Cardiac fibroblast (primary cell): ENCODE data around the gene PPM1H.

Source experiments
- DNase-seq, 2 donors: peaks; one replicate each; pipeline versions ENCODE4 v3.0.0 to v3.0.0-alpha.2; 2010; ENCODE audit warnings: low read depth in 2 of 2
- H3K4me3 ChIP-seq, 2 donors: replicated peaks in 1 of 2; 1 replicate in 1 of 2; 2 replicates in 1 of 2; pipeline ENCODE4 v1.5.1; 2011; ENCODE audit warnings: low read depth in 2 of 2, low read length in 2 of 2, mild to moderate bottlenecking in 2 of 2, moderate library complexity in 1 of 2
- TF ChIP-seq, protein P1 (sequence below): IDR thresholded peaks from one replicate; pipeline ENCODE4 v1.5.1; 2011; ENCODE audit warnings: low read depth, mild to moderate bottlenecking, low read length, inconsistent platforms

Gene PPM1H

DNA sequence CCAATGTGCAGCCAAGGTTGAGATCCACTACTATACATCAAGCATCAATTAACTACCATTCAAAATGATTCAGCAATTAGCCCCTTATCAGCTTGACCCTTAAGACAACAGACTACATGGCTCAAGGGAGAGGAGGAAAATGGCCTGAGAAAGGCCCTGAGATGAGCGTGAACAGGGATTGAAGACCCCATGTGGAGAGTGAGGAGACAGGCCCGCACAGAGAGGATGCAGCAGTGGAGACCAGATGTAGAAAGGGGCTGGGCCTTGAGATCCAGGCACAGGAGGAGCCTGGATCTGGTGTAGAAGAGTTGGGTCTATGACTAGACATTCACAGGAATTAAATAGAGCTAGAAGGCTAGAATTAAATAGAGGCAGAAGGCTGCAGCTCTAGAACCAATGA lies 239.3 kb downstream of the PPM1H start:
- DNase-seq = no peak
- no peak overlapping the region for H3K4me3 ChIP-seq
- TF ChIP-seq, protein P1, sequence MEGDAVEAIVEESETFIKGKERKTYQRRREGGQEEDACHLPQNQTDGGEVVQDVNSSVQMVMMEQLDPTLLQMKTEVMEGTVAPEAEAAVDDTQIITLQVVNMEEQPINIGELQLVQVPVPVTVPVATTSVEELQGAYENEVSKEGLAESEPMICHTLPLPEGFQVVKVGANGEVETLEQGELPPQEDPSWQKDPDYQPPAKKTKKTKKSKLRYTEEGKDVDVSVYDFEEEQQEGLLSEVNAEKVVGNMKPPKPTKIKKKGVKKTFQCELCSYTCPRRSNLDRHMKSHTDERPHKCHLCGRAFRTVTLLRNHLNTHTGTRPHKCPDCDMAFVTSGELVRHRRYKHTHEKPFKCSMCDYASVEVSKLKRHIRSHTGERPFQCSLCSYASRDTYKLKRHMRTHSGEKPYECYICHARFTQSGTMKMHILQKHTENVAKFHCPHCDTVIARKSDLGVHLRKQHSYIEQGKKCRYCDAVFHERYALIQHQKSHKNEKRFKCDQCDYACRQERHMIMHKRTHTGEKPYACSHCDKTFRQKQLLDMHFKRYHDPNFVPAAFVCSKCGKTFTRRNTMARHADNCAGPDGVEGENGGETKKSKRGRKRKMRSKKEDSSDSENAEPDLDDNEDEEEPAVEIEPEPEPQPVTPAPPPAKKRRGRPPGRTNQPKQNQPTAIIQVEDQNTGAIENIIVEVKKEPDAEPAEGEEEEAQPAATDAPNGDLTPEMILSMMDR = no peak

DNA sequence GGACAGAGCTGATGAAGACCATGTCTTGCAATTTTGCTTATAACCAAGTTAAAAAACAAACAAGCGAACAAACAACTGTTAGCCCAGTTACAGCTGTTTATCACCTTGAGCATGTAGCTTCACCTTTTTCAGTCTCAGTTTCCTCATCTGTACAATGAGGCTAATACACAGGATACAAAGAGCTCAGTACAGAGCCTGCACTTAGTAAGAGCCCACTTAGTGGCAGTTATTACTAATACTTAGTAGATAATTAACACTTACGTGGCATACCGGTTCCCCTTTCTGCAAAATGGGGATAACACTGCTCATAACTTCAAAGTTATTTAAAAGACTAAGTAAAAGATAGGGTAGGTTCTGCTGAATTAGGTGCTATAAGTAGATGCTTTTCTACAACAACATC lies 240.3 kb downstream of the PPM1H start:
- no peak overlapping the region for H3K4me3 ChIP-seq
- TF ChIP-seq, protein P1 = no peak
- DNase-seq = no peak

DNA sequence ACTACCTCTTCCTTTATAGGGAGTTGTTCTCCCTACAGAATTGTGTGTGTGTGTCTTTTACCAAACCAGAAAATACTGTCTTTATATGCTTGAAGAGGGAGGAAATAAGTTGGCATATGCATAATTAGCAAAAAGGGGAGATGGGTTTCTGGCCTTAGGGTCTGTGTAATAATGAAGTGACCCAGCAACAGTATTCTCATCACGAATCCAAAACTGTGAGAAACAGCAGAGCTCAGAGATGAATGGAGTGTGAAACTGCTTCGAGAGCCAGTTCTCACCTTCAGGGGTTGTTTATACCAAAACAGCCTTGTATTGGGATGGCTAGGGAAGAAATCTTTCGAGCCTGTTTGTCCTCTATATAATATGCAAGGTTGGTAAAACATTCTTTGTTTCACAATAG lies 240.8 kb downstream of the PPM1H start:
- no peak overlapping the region for H3K4me3 ChIP-seq
- TF ChIP-seq, protein P1 = no peak
- no peak for DNase-seq

DNA sequence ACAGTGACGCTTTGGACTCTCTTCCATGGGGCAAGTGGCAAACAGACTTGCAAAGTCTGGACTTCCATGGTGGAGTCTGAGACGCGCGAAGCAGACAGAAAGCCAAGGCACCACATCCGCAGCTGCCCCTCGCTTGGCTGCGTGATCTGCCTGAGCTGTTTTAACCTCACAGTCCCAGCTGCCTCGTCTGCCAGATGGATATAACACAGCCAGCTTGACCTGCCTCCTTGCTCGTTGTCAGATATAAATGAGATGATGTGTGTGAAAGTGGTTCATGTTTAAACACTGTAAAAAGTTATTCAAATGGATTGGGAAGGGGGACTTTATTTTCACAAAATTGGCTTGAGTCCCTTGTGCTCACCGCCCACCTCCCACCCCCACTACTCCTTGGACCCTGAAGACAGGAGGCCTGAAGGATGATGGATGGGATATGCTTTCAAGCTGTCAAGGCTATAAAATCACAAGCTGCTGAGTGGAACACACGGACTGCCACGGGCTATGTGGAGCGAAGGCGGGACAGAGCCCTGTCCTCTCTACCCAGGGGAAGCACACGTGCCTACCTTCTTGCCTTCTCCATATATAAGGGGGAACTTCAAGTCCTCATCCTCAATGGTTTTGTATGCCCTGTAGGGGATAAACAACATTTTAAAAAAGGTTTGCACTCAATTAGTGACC lies 241.4 kb downstream of the PPM1H start:
- peak in 1 of 2 donors; percentile 45 for DNase-seq
- TF ChIP-seq, protein P1 = no peak
- no peak overlapping the region for H3K4me3 ChIP-seq

DNA sequence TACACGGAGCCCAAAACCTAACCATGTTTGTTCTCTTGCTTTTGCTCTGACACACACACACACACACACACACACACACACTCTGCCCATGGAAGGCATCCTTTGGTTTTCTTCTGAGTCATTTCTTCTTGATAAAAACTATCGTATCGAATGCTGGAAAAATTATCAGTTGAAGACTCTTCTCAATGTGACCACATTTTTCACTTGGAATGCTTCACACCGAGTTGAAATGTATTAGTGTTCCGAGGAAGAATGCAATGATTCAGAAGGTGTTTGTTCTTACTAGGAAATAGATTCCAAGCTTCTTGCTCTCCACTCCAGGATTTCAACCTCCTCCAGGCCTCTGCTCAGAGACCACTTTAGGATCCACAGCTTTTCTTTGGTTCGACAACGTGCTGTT lies 242.1 kb downstream of the PPM1H start:
- no peak overlapping the region for H3K4me3 ChIP-seq
- DNase-seq = peak; percentile 74 to 82
- TF ChIP-seq, protein P1 = no peak

DNA sequence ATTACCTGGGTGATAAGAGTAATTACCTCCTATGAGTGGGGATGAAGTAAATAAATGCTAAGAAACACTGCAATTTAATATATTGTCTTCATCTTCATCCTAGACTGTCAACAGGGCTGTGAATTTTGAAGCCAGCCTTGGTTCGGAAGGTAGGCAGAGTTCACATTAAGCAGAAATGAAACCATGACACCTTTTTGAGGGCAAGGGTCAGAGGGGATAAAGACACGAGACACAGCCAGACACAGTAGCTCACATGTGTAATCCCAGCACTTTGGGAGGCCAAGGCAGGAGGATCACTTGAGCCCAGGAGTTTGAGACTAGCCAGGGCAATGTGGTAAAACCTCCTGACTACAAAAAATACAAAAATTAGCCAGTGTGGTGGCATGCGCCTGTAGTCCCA lies 243.6 kb downstream of the PPM1H start:
- TF ChIP-seq, protein P1 = no peak
- no peak for DNase-seq
- H3K4me3 ChIP-seq = no peak overlapping the region
